HG03558 (cell line): ENCODE measurements around the gene SRP72.
A peak's percentile ranks its signal among the peaks of the same experiment; 100 is the strongest.

Source experiments
- ATAC-seq: cut with Tn5 transposase; IDR thresholded peaks from one replicate; pipeline ENCODE4 v1.9.1; 2021; ENCODE audit warnings: moderate number of reproducible peaks; ENCODE audit not compliant: unreplicated experiment; ENCODE audit errors: extremely low read depth

SRP72 gene

GRCh38 chr4:56537147-56537546 lies 69.7 kb downstream of the SRP72 start:
- no peak for ATAC-seq

GRCh38 chr4:56540826-56541225 lies 73.4 kb downstream of the SRP72 start:
- ATAC-seq: no peak

- peak; percentile 78 for ATAC-seq
These were observed 77.2 kb downstream of the SRP72 start for GRCh38 chr4:56544573-56545131.

GRCh38 chr4:56550642-56551041 lies 83.2 kb downstream of the SRP72 start:
- no peak for ATAC-seq

- no peak for ATAC-seq
These were observed 84.1 kb downstream of the SRP72 start for GRCh38 chr4:56551516-56551915.

- no peak for ATAC-seq
These were observed 84.9 kb downstream of the SRP72 start for GRCh38 chr4:56552273-56552672.
